HepG2 (cell line): Measurements from ENCODE around the gene SPTAN1. TPM values are rescaled to one million over a fixed set of nuclear protein-coding genes. Genes with fewer than 3 reads are reported as not detected.

Experiments used
- BORCS8-MEF2B ChIP-seq: sonication (generic); formaldehyde crosslinking; IDR thresholded peaks from 2 replicates; pipeline ENCODE4 v1.8.0; 2022; ENCODE audit warnings: mild to moderate bottlenecking, missing genetic modification reagents
- CAMTA2 ChIP-seq: sonication (generic); formaldehyde crosslinking; IDR thresholded peaks from 2 replicates; pipeline ENCODE4 v1.4.0; 2020; ENCODE audit warnings: mild to moderate bottlenecking, missing genetic modification reagents, borderline replicate concordance
- CBX1 ChIP-seq: IDR thresholded peaks from one replicate; pipeline ENCODE4 v1.6.1; 2016; ENCODE audit warnings: antibody characterized with exemption, low read depth
- DPF2 ChIP-seq: sonication (generic); formaldehyde crosslinking; IDR thresholded peaks from 2 replicates; pipeline ENCODE4 v1.4.0; 2020; ENCODE audit warnings: mild to moderate bottlenecking, low read depth, missing genetic modification reagents, borderline replicate concordance
- FOSL2 ChIP-seq: sonication (generic); formaldehyde crosslinking; IDR thresholded peaks from 2 replicates; pipeline ENCODE4 v1.4.0; 2020; ENCODE audit warnings: missing genetic modification reagents
- HIVEP1 ChIP-seq: sonication (generic); formaldehyde crosslinking; IDR thresholded peaks from 2 replicates; pipeline ENCODE4 v1.4.0; 2020; ENCODE audit warnings: mild to moderate bottlenecking, missing genetic modification reagents
- NFE2L2 ChIP-seq: fragments of 150-350 bp; IDR thresholded peaks from 2 replicates; pipeline ENCODE4 v1.6.1; 2014; ENCODE audit warnings: low read length
- RNF2 ChIP-seq: fragments of 450-650 bp; conservative IDR thresholded peaks from 2 replicates; pipeline ENCODE4 v1.6.1; 2016; ENCODE audit warnings: low read depth
- RXRB ChIP-seq: IDR thresholded peaks from 2 replicates; pipeline ENCODE4 v1.6.1; 2016; ENCODE audit warnings: borderline replicate concordance, missing genetic modification reagents, missing compliant biosample characterization
- SMAD3 ChIP-seq: sonication (generic); formaldehyde crosslinking; IDR thresholded peaks from 2 replicates; pipeline ENCODE4 v1.4.0; 2020; ENCODE audit warnings: missing genetic modification reagents
- TBL1XR1 ChIP-seq: fragments of 150-350 bp; IDR thresholded peaks from 2 replicates; pipeline ENCODE4 v1.6.1; 2014; ENCODE audit warnings: borderline replicate concordance, low read length; ENCODE audit not compliant: partially characterized antibody
- ZBTB3 ChIP-seq: sonication (generic); formaldehyde crosslinking; IDR thresholded peaks from 2 replicates; pipeline ENCODE4 v1.4.0; 2020; ENCODE audit warnings: low read depth, mild to moderate bottlenecking, moderate library complexity, missing genetic modification reagents, borderline replicate concordance
- ZNF441 ChIP-seq: sonication (generic); formaldehyde crosslinking; IDR thresholded peaks from 2 replicates; pipeline ENCODE4 v1.7.0; 2021; ENCODE audit warnings: missing genetic modification reagents, borderline replicate concordance
- ZNF605 ChIP-seq: sonication (generic); formaldehyde crosslinking; IDR thresholded peaks from 2 replicates; pipeline ENCODE4 v1.8.0; 2022; ENCODE audit warnings: mild to moderate bottlenecking, missing genetic modification reagents
- ZNF776 ChIP-seq: sonication (generic); formaldehyde crosslinking; IDR thresholded peaks from 2 replicates; pipeline ENCODE4 v1.4.0; 2020; ENCODE audit warnings: mild to moderate bottlenecking, missing genetic modification reagents
- ZNF780A ChIP-seq: sonication (generic); formaldehyde crosslinking; IDR thresholded peaks from 2 replicates; pipeline ENCODE4 v1.8.0; 2022; ENCODE audit warnings: mild to moderate bottlenecking, missing genetic modification reagents, moderate library complexity
- ZSCAN31 ChIP-seq: sonication (generic); formaldehyde crosslinking; IDR thresholded peaks from 2 replicates; pipeline ENCODE4 v1.5.0; 2020; ENCODE audit warnings: low read depth, mild to moderate bottlenecking, missing genetic modification reagents
- polyA plus RNA-seq, 8 experiments: library from polyadenylated mRNA; depleted of rRNA in 3 of 8; stranded (reverse) in 7 of 8; unstranded in 1 of 8; fragments of >200 nt; fragmentation: Illumina TruSeq in 4 of 8; extraction: Trizol in 4 of 8; gene quantifications; 2 replicates each; pipeline versions ENCODE4 v1.2.1 to v1.2.3, GENCODE V29; 2011 to 2016; ENCODE audit warnings: low read depth in 4 of 8, missing spikeins in 1 of 8, mixed read lengths in 1 of 8; ENCODE audit not compliant: insufficient read depth in 1 of 8
- total RNA-seq, 5 experiments: library from RNA; depleted of rRNA; stranded (reverse); fragments of >200 nt; fragmentation: Illumina TruSeq; extraction: Trizol; gene quantifications; 2 replicates each; pipeline ENCODE4 v1.2.3, GENCODE V29; 2016; ENCODE audit warnings: low read depth in 1 of 5
- TF ChIP-seq, protein P1 (sequence below), 2 experiments: fragments of 450-650 bp in 1 of 2; sonication (generic) in 1 of 2; formaldehyde crosslinking in 1 of 2; IDR thresholded peaks; 2 replicates each; pipeline versions ENCODE4 v1.6.1 to v1.8.0; 2016 to 2022; ENCODE audit warnings: antibody characterized with exemption in 1 of 2, mild to moderate bottlenecking in 1 of 2, missing genetic modification reagents in 1 of 2
- TF ChIP-seq, protein P2 (sequence below): sonication (generic); formaldehyde crosslinking; IDR thresholded peaks from 2 replicates; pipeline ENCODE4 v1.5.0; 2020; ENCODE audit warnings: missing genetic modification reagents

SPTAN1 gene
- total and polyA plus RNA-seq, 2 of the 13 experiments (the other 11 are each of a cell fraction or from before 2014, with no cell fraction given), result 106 to 111 TPM

DNA sequence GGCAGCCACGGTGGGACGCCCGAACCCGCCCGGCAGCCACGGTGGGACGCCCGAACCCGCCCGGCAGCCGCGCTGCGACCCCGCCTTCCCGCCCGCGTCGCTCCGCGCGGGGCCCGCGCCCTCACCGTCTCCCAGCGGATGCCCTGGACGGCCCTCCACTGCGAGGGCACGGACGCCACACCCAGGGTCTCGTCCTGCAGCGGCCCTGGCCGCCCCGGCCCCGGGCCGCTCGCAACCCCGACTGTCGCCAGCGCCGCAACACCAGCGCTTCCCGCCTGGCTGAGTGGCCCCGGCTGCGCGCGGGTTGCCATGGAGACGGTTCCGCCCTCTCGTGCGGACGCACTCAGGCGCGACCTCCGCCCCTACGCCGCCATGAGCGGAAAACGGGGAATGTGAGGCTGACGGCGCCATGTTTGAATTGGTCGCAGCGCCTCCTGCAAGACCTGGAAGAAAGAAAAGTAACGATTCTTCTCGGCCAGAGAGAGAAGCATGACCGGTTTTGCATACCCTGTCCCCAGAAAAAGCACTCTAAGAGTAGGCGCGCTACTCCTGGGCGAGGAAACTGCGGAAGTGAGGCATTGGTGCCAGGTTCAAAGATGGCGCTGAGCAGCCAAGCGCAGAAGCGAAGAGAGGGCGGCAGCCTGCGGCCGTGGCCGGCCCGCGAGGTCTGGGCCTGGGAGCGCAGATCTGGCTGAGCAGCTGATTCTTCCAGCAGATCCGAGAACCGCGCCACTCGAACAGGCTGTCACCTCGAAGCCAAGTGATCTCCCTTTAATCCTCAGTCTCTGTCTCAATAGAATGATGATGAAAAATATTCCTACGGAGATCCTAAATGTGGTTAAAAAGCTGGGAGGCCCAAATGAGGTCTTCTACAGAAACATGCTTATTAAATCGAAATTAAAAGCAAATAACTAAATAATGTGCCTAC, 104.3 kb downstream of the SPTAN1 start, which contains the start of gene DYNC2I2 (continued):
- TF ChIP-seq, protein P1, sequence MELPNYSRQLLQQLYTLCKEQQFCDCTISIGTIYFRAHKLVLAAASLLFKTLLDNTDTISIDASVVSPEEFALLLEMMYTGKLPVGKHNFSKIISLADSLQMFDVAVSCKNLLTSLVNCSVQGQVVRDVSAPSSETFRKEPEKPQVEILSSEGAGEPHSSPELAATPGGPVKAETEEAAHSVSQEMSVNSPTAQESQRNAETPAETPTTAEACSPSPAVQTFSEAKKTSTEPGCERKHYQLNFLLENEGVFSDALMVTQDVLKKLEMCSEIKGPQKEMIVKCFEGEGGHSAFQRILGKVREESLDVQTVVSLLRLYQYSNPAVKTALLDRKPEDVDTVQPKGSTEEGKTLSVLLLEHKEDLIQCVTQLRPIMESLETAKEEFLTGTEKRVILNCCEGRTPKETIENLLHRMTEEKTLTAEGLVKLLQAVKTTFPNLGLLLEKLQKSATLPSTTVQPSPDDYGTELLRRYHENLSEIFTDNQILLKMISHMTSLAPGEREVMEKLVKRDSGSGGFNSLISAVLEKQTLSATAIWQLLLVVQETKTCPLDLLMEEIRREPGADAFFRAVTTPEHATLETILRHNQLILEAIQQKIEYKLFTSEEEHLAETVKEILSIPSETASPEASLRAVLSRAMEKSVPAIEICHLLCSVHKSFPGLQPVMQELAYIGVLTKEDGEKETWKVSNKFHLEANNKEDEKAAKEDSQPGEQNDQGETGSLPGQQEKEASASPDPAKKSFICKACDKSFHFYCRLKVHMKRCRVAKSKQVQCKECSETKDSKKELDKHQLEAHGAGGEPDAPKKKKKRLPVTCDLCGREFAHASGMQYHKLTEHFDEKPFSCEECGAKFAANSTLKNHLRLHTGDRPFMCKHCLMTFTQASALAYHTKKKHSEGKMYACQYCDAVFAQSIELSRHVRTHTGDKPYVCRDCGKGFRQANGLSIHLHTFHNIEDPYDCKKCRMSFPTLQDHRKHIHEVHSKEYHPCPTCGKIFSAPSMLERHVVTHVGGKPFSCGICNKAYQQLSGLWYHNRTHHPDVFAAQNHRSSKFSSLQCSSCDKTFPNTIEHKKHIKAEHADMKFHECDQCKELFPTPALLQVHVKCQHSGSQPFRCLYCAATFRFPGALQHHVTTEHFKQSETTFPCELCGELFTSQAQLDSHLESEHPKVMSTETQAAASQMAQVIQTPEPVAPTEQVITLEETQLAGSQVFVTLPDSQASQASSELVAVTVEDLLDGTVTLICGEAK (IDR thresholded peaks at IDR 0.05), result no peak
- TF ChIP-seq, protein P1 (CRISPR knock-in tag; IDR thresholded peaks at IDR 0.05), result peak; percentile 76
- TF ChIP-seq TBL1XR1, result no peak
- TF ChIP-seq ZNF605, result 0 out of 2 replicates have a peak, but pooled peaks have one; percentile 69
- no peak; the same call in 1 of the 2 replicates for TF ChIP-seq HIVEP1 (CRISPR knock-in tag)
- TF ChIP-seq ZSCAN31 (CRISPR knock-in tag), result peak; percentile 75
- TF ChIP-seq ZBTB3 (CRISPR knock-in tag), result 0 out of 2 replicates have a peak, but pooled peaks have one; percentile 79
- TF ChIP-seq, protein P2, sequence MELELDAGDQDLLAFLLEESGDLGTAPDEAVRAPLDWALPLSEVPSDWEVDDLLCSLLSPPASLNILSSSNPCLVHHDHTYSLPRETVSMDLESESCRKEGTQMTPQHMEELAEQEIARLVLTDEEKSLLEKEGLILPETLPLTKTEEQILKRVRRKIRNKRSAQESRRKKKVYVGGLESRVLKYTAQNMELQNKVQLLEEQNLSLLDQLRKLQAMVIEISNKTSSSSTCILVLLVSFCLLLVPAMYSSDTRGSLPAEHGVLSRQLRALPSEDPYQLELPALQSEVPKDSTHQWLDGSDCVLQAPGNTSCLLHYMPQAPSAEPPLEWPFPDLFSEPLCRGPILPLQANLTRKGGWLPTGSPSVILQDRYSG (CRISPR knock-in tag), result no peak
- 0 out of 2 replicates have a peak, but pooled peaks have one; percentile 25 for TF ChIP-seq BORCS8-MEF2B (CRISPR knock-in tag)
- TF ChIP-seq RXRB (CRISPR knock-in tag), result peak; percentile 47; the same call in 1 of the 2 replicates
- TF ChIP-seq ZNF776 (CRISPR knock-in tag), result no peak; the same call in 1 of the 2 replicates
- TF ChIP-seq ZNF780A (CRISPR knock-in tag), result 0 out of 2 replicates have a peak, but pooled peaks have one; percentile 34
- no peak for TF ChIP-seq CAMTA2 (CRISPR knock-in tag)
- no peak; the same call in 1 of the 2 replicates for TF ChIP-seq ZNF441 (CRISPR knock-in tag)
- no peak for TF ChIP-seq DPF2 (CRISPR knock-in tag)
- peak; percentile 58 for TF ChIP-seq CBX1
- TF ChIP-seq RNF2, result peak; percentile 67; the same call in 1 of the 2 replicates
- TF ChIP-seq SMAD3 (CRISPR knock-in tag), result peak; percentile 73; the same call in 1 of the 2 replicates
- no peak for TF ChIP-seq NFE2L2
- peak; percentile 37; the same call in 1 of the 2 replicates for TF ChIP-seq FOSL2 (CRISPR knock-in tag)
